CD4-positive, CD25-positive, alpha-beta regulatory T cell (primary cell): Measurements from ENCODE around the gene SAE1. TPM values are rescaled to one million over a fixed set of nuclear protein-coding genes. Genes with fewer than 3 reads are reported as not detected.

Experiments used
- ATAC-seq, 2 donors: fragments of 150-1000 bp; cut with Tn5 transposase; one replicate each; pipeline ENCODE4 v1.10.0; 2021; ENCODE audit warnings: low read depth in 2 of 2, moderate number of reproducible peaks in 2 of 2, moderate library complexity in 1 of 2
- DNase-seq, 3 donors: peaks; one replicate each; pipeline versions ENCODE4 v3.0.0 to v3.0.0-alpha.2; 2012 to 2022; ENCODE audit warnings: mixed read lengths in 1 of 3
- H3K27ac ChIP-seq: one replicate; pipeline ENCODE4 v1.7.0; 2013; ENCODE audit warnings: mild to moderate bottlenecking, low read length; ENCODE audit not compliant: insufficient read depth, poor library complexity, severe bottlenecking
- H3K27me3 ChIP-seq: one replicate; pipeline ENCODE4 v1.7.0; 2013; ENCODE audit warnings: low read length; ENCODE audit not compliant: control insufficient read depth, insufficient read depth
- H3K36me3 ChIP-seq: one replicate; pipeline ENCODE4 v1.7.0; 2013; ENCODE audit warnings: mild to moderate bottlenecking, low read length, moderate library complexity; ENCODE audit not compliant: control insufficient read depth, insufficient read depth
- H3K4me1 ChIP-seq: 2 replicates; pipeline ENCODE4 v1.7.0; 2013; ENCODE audit warnings: mild to moderate bottlenecking, low read length; ENCODE audit not compliant: insufficient read depth, control insufficient read depth, poor library complexity, severe bottlenecking
- H3K4me3 ChIP-seq: one replicate; pipeline ENCODE4 v1.7.0; 2013; ENCODE audit warnings: low read depth, mild to moderate bottlenecking, low read length, moderate library complexity
- H3K9me3 ChIP-seq, 2 experiments: 1 replicate in 1 of 2; 2 replicates in 1 of 2; pipeline ENCODE4 v1.7.0; 2013; ENCODE audit warnings: low read length in 2 of 2, mild to moderate bottlenecking in 1 of 2, moderate library complexity in 1 of 2; ENCODE audit not compliant: control insufficient read depth in 2 of 2
- H3K27ac Mint-ChIP-seq, 3 donors: one replicate each; pipeline ENCODE4 v1.8.0; 2020 to 2022; ENCODE audit warnings: mild to moderate bottlenecking in 3 of 3, mixed read lengths in 3 of 3, moderate library complexity in 2 of 3
- H3K27me3 Mint-ChIP-seq: one replicate; pipeline ENCODE4 v1.8.0; 2022; ENCODE audit warnings: mild to moderate bottlenecking, mixed read lengths
- H3K36me3 Mint-ChIP-seq: one replicate; pipeline ENCODE4 v1.8.0; 2020; ENCODE audit warnings: mixed read lengths
- H3K4me1 Mint-ChIP-seq, 4 donors: one replicate each; pipeline ENCODE4 v1.8.0; 2020 to 2022; ENCODE audit warnings: mixed read lengths in 4 of 4, mild to moderate bottlenecking in 1 of 4
- H3K4me3 Mint-ChIP-seq, 4 donors: one replicate each; pipeline ENCODE4 v1.8.0; 2020 to 2022; ENCODE audit warnings: mild to moderate bottlenecking in 4 of 4, mixed read lengths in 4 of 4, moderate library complexity in 3 of 4
- H3K9me3 Mint-ChIP-seq, 7 donors: one replicate each; pipeline ENCODE4 v1.8.0; 2020 to 2022; ENCODE audit warnings: mixed read lengths in 7 of 7, mild to moderate bottlenecking in 3 of 7, moderate library complexity in 2 of 7
- polyA plus RNA-seq, 4 donors: library from polyadenylated mRNA; unstranded; fragments of 300-500 nt; fragmentation: Illumina TruSeq; gene quantifications; one replicate each; pipeline ENCODE4 v1.2.3, GENCODE V29; 2021
- total RNA-seq: library from RNA; stranded (reverse); gene quantifications from one replicate; pipeline ENCODE4 v1.2.3, GENCODE V29; 2022

SAE1 gene
- total and polyA plus RNA-seq, 5 donors from 2014 or later = 45.5 to 127 (median 110) TPM

- H3K36me3 Mint-ChIP-seq = peaks cover 39% of the 10 kb centered on the region
- H3K4me3 ChIP-seq = no peak overlapping the region
- no peak overlapping the region for H3K4me3 Mint-ChIP-seq
Observed at GRCh38 chr19:47093841-47094240, 36.8 kb upstream of the SAE1 start.

DNA sequence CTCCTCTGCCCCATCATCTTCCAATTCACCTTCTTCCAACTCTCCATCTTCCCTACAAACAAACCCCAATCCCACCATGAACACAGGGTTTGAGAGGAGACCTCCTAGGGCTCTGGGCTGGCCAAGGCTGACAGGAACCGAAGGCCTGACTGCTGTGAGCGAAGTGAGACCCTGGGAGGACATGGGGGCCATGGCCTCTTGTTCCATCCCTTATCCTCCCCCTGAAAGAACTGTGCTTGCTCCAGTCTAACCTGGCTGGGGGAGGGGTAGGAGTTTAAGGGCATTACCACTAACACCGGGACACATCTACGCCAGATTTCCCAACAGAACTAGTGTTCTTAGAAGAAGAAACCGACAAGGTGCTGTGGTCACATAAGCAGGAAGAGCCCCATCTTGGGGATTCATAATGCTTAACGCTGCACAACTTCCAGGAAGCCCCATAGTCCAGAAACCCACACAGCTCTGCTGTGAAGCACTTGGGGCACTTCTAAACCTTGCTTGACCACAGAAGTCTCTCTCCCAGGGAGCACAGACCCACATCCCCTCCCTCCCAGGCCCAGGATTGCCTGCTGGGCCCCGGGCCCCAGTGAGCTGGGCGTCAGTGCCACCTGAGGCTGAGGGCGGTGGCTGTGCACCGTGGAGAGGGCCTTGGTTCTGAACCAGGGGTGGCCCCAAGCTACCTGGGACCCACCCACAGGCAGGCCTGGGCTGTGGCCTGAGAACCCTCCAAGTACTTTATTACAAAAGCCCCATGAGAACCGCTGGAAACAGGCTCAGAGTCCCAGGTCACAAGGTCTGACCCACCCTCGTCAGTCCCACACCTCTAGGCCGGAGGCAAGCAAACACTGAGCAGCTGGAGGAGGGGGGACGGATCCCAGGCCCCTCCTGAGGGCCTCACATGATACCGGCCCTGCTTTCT lies 35.8 kb upstream of the SAE1 start:
- DNase-seq (peak in 2 of 3 donors; percentile 24 to 80), ATAC-seq (peak; percentile 69 to 74)
- H3K4me3 Mint-ChIP-seq = peak overlapping the region in 3 of 4 donors; percentile 61 to 76 (median 64)
- no peaks in the 10 kb centered on the region for H3K9me3 ChIP-seq
- H3K4me1 ChIP-seq = peaks cover 35% of the 10 kb centered on the region
- no peaks in the 10 kb centered on the region for H3K9me3 Mint-ChIP-seq
- peak overlapping the region; percentile 46 for H3K4me3 ChIP-seq
- H3K36me3 Mint-ChIP-seq = peaks cover 33% of the 10 kb centered on the region
- no peaks in the 10 kb centered on the region for H3K27me3 Mint-ChIP-seq
- H3K27me3 ChIP-seq = no peaks in the 10 kb centered on the region
- H3K27ac Mint-ChIP-seq = peak overlapping the region; percentile 92 to 99 (median 96)
- H3K27ac ChIP-seq = peak overlapping the region; percentile 83
- peaks cover 24% of the 10 kb centered on the region for H3K36me3 ChIP-seq
- H3K4me1 Mint-ChIP-seq = peaks cover 5 to 66% (median 30%) of the 10 kb centered on the region in 4 donors

More at GRCh38 chr19:47093841-47094240, 36.8 kb upstream of the SAE1 start:
- H3K27me3 ChIP-seq = no peaks in the 10 kb centered on the region
- peak overlapping the region; percentile 83 for H3K27ac ChIP-seq
- H3K4me1 ChIP-seq = peaks cover 35% of the 10 kb centered on the region
- H3K9me3 ChIP-seq = no peaks in the 10 kb centered on the region
- H3K36me3 ChIP-seq = peaks cover 32% of the 10 kb centered on the region
- H3K27me3 Mint-ChIP-seq = no peaks in the 10 kb centered on the region
- ATAC-seq = no peak
- peaks cover 3 to 60% (median 30%) of the 10 kb centered on the region in 4 donors for H3K4me1 Mint-ChIP-seq
- H3K9me3 Mint-ChIP-seq = no peaks in the 10 kb centered on the region
- peak overlapping the region; percentile 92 to 99 (median 96) for H3K27ac Mint-ChIP-seq
- DNase-seq = peak in 1 of 3 donors; percentile 29

DNA sequence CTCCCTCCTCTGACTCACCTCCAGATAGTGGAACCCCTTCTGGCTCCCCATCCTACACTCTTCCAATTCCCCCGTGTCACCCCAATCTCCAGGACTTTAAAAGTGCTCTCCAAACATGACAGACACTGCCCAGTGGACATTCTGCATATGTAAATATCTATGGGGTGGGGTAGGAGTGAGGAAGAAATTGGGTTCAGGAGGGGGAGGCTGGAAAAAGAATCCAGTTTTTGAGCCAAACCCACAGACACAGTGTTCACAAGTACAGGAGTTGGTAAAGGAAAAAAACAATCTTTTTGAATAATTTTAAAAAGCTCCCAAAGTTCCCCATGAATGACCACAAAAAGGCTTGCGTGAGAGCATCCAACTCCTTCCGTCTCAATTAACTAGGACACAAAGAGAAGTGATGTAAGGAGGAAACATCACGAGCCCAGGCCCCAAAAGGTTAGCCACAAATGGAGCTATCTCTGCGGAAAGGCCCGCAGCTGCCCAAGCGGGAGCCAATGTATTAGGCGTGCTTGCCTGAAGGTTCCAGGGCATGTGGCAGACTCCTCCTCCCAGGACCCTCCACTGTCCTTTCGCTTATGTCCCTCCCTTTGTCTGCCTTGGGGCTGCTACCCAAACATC lies 35.0 kb upstream of the SAE1 start:
- Mint-ChIP-seq H3K27ac (peak overlapping the region; percentile 92 to 99 (median 96)), H3K36me3 (peaks cover 25% of the 10 kb centered on the region), H3K4me1 (peaks cover 5 to 70% (median 36%) of the 10 kb centered on the region in 4 donors), H3K27me3 (no peaks in the 10 kb centered on the region), H3K4me3 (peak overlapping the region in 3 of 4 donors; percentile 10 to 76 (median 52)), H3K9me3 (no peaks in the 10 kb centered on the region)
- no peak for DNase-seq
- no peak for ATAC-seq
- Histone ChIP-seq H3K36me3 (peaks cover 21% of the 10 kb centered on the region), H3K9me3 (no peaks in the 10 kb centered on the region), H3K4me3 (no peak overlapping the region), H3K27ac (peak overlapping the region; percentile 83), H3K4me1 (peaks cover 35% of the 10 kb centered on the region), H3K27me3 (no peaks in the 10 kb centered on the region)

DNA sequence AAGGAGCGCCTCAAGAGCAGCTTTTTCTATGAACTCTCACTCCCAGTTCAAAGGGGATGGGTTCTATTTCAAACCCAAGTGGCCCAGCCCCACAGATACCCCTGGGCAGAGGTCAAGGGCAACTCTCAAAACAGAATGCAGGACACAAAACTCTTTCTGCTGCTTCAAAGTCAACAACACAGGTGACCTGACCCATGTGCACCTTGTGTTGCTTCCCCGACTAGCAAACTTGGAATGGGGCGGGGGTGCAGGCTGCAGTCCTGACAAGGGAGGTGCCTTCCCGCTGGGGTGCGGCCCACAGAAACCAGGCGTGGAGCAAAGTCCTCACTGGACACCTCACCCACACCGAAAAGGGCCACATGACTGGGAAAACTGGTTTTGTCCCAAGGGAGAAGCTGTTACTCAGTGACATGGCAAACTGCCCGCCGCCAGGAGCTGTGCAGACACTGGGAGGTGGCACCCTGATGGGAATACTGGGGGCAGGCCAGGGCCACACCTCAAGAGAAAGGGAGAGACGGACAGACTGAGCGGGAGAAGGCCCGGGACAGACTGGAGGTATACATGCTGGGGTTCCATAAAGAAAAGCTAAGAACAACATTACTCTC lies 34.4 kb upstream of the SAE1 start:
- Histone ChIP-seq H3K27me3 (no peaks in the 10 kb centered on the region), H3K4me3 (no peak overlapping the region), H3K36me3 (peaks cover 15% of the 10 kb centered on the region), H3K4me1 (peaks cover 35% of the 10 kb centered on the region), H3K9me3 (no peaks in the 10 kb centered on the region), H3K27ac (peak overlapping the region; percentile 83)
- ATAC-seq (no peak), DNase-seq (no peak)
- peak overlapping the region; percentile 92 to 99 (median 96) for H3K27ac Mint-ChIP-seq
- H3K27me3 Mint-ChIP-seq = no peaks in the 10 kb centered on the region
- H3K36me3 Mint-ChIP-seq = peaks cover 21% of the 10 kb centered on the region
- peaks cover 5 to 73% (median 38%) of the 10 kb centered on the region in 4 donors for H3K4me1 Mint-ChIP-seq
- H3K4me3 Mint-ChIP-seq = peak overlapping the region in 2 of 4 donors; percentile 11 to 76
- H3K9me3 Mint-ChIP-seq = no peaks in the 10 kb centered on the region

DNA sequence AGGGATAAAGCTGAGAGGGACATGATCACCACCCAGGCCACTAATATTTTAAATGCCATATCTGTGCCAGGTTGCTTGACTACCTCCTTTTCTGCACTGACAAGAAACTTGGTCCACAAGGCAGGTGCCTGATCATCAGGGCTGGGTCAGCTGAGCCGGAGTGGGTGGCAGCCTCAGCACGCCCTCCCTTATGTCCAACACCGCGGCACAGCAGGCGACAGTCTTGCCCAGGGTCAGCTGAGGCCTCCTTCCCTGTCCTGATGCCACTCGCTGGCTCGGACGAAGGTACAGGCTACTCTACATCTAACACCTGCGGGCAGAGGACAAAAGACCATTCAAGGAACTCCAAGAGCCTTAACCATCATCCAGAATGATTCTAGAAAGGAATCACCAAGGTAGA lies 33.9 kb upstream of the SAE1 start:
- Histone ChIP-seq H3K27ac (no peak overlapping the region), H3K9me3 (no peaks in the 10 kb centered on the region), H3K36me3 (peaks cover 15% of the 10 kb centered on the region), H3K27me3 (no peaks in the 10 kb centered on the region), H3K4me1 (peaks cover 35% of the 10 kb centered on the region), H3K4me3 (no peak overlapping the region)
- Mint-ChIP-seq H3K4me1 (peaks cover 5 to 73% (median 38%) of the 10 kb centered on the region in 4 donors), H3K27me3 (no peaks in the 10 kb centered on the region), H3K36me3 (peaks cover 21% of the 10 kb centered on the region), H3K27ac (peak overlapping the region in 2 of 3 donors; percentile 66 to 92), H3K9me3 (no peaks in the 10 kb centered on the region), H3K4me3 (peak overlapping the region in 2 of 4 donors; percentile 35 to 63)
- no peak for ATAC-seq
- DNase-seq = no peak

DNA sequence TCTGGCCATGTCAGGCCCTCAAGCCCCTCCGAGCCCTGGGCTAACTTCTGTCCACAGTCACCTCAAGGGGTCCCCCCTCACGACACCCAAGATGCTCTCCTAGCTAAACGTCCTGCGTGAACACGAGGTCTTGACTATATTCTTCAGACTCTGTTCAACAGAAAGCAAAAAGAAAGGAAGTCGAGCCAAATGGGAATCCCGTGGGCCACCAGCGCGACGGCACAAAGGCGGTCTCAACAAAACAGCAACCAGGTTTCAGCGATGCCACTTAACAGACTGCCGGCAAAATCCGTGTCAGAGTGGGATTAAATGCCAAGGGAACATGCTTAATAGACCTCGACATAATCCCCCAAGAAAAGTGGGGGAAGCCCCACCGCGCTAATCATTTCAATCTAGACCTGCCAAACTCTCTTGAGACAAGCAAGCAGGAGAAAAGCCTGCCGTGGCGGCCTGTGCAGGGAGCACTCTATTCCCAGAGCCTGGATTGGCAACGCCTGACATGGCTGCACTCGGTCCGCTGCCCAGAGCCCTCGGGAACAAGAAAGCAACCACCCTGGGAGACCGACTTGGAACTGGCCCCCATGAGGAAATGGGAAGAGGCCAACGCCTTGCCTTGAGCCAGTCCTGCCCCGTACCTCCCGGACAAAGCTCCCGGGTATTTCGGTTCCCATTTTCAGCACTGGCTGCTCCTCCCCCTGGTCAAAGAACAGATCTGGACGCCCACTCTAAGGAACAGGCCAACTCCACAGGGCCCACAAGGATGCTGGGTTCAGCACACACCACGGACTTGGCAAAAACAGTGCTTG lies 33.0 kb upstream of the SAE1 start:
- Mint-ChIP-seq H3K9me3 (no peaks in the 10 kb centered on the region), H3K4me3 (peak overlapping the region in 1 of 4 donors; percentile 35), H3K36me3 (peaks cover 16% of the 10 kb centered on the region), H3K27me3 (no peaks in the 10 kb centered on the region), H3K4me1 (peaks cover 5 to 76% (median 44%) of the 10 kb centered on the region in 4 donors), H3K27ac (peak overlapping the region in 2 of 3 donors; percentile 66 to 92)
- DNase-seq (no peak), ATAC-seq (no peak)
- H3K27me3 ChIP-seq = no peaks in the 10 kb centered on the region
- peaks cover 7% of the 10 kb centered on the region for H3K36me3 ChIP-seq
- peaks cover 36% of the 10 kb centered on the region for H3K4me1 ChIP-seq
- H3K9me3 ChIP-seq = no peaks in the 10 kb centered on the region
- no peak overlapping the region for H3K27ac ChIP-seq
- H3K4me3 ChIP-seq = no peak overlapping the region

DNA sequence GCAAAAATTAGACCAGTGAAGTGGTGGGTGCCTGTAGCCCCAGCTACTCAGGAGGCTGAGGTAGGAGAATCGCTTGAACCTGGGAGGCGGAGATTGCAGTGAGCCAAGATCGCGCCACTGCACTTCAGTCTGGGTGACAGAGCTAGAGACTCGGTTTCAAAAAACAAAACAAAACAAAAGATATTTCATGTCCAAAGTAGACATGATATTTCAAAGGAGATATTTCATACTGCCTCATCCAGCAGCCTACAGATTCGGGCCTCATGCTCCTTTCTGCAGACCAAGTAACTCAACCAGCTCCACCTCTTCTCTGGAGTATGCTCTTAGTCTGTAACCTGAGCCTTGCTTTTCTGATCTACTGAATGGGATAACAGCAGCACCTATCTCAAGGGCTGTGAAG lies 32.0 kb upstream of the SAE1 start:
- H3K36me3 ChIP-seq = peaks cover 7% of the 10 kb centered on the region
- no peak overlapping the region for H3K4me3 ChIP-seq
- Mint-ChIP-seq H3K4me1 (peaks cover 5 to 81% (median 47%) of the 10 kb centered on the region in 4 donors), H3K27me3 (no peaks in the 10 kb centered on the region), H3K27ac (peak overlapping the region in 2 of 3 donors; percentile 56 to 95), H3K36me3 (peaks cover 13% of the 10 kb centered on the region), H3K4me3 (no peak overlapping the region), H3K9me3 (no peaks in the 10 kb centered on the region)
- H3K9me3 ChIP-seq = no peaks in the 10 kb centered on the region
- H3K27me3 ChIP-seq = no peaks in the 10 kb centered on the region
- no peak overlapping the region for H3K27ac ChIP-seq
- DNase-seq (no peak), ATAC-seq (no peak)
- H3K4me1 ChIP-seq = peaks cover 37% of the 10 kb centered on the region
